ENCODE data around the gene DNALI1. TPM values are rescaled to one million over a fixed set of nuclear protein-coding genes. Genes with fewer than 3 reads are reported as not detected.

Gene DNALI1
- total and polyA plus RNA-seq, 2 experiments from 2014 or later: 5.4 to 25.6 TPM

GRCh38 chr1:37567023-37567422, 10.3 kb downstream of the DNALI1 start:
- Mint-ChIP-seq H3K27ac (no peak overlapping the region), H3K27me3 (ENCODE audit: insufficient read depth, low read depth, poor library complexity) (no peaks in the 10 kb centered on the region), H3K4me1 (no peaks in the 10 kb centered on the region), H3K4me3 (no peak overlapping the region), H3K9me3 (no peaks in the 10 kb centered on the region; the same call in 2 of the 3 replicates), H3K36me3 (ENCODE audit: low read depth) (peaks cover 65% of the 10 kb centered on the region)
- Histone ChIP-seq H3K4me3 (no peak overlapping the region), H3K36me3 (ENCODE audit: insufficient read depth) (peaks cover 54% of the 10 kb centered on the region), H3F3A (replicated peaks; ENCODE audit: low read depth) (peaks cover 7% of the 10 kb centered on the region; the same call in 1 of the 2 replicates), H3K4me2 (no peak overlapping the region), H3K79me2 (replicated peaks; ENCODE audit: insufficient read depth) (no peaks in the 10 kb centered on the region; the same call in 1 of the 2 replicates), H3K9me2 (ENCODE audit: insufficient read depth) (no peaks in the 10 kb centered on the region), H3K27ac (ENCODE audit: low read depth) (no peak overlapping the region), H3K4me1 (ENCODE audit: insufficient read depth) (no peaks in the 10 kb centered on the region), H3K27me3 (ENCODE audit: insufficient read depth) (no peaks in the 10 kb centered on the region), H2AFZ (no peak overlapping the region), H4K20me1 (replicated peaks; ENCODE audit: insufficient read depth) (peaks cover 20% of the 10 kb centered on the region)
- no peak for ATAC-seq
- DNase-seq (ENCODE audit: low spot score): no peak
- TF ChIP-seq JUNB (IDR thresholded peaks at IDR 0.05; ENCODE audit: unreplicated experiment) (no peak), POLR2AphosphoS5 (IDR thresholded peaks at IDR 0.05; ENCODE audit: low read depth) (no peak), EZH2phosphoT487 (IDR thresholded peaks at IDR 0.05; ENCODE audit: unreplicated experiment) (no peak), STAT1 (IDR thresholded peaks at IDR 0.05; ENCODE audit: unreplicated experiment) (no peak), CTCF (conservative IDR thresholded peaks at IDR 0.05; ENCODE audit: low read depth in 2 of 2) (no peak), CREB1 (CRISPR knock-in tag; IDR thresholded peaks at IDR 0.05; ENCODE audit: low read depth) (no peak), NANOG (IDR thresholded peaks at IDR 0.05; ENCODE audit: borderline replicate concordance) (no peak), ETS1 (IDR thresholded peaks at IDR 0.05) (no peak), ZNF114 (CRISPR knock-in tag; IDR thresholded peaks at IDR 0.05) (no peak), ZNF331 (CRISPR knock-in tag; IDR thresholded peaks at IDR 0.05; ENCODE audit: low read depth) (no peak), EZH2 (IDR thresholded peaks at IDR 0.05; ENCODE audit: low read depth, unreplicated experiment) (no peak), REST (IDR thresholded peaks at IDR 0.05; ENCODE audit: unreplicated experiment) (no peak), ZNF462 (CRISPR knock-in tag; IDR thresholded peaks at IDR 0.05) (no peak)

All from GM23338 (cell line).